HT-29 (cell line): Measurements from ENCODE around the gene GARIN5A. TPM values are rescaled to one million over a fixed set of nuclear protein-coding genes. Genes with fewer than 3 reads are reported as not detected.
A peak's percentile ranks its signal among the peaks of the same experiment; 100 is the strongest.
"Not testable (repeated sequence)": the region's sequence is repeated elsewhere in the genome, so short reads cannot be mapped to it uniquely, and the experiment has no call there.

Experiments used
- DNase-seq: peaks from one replicate; pipeline ENCODE4 v3.0.0-alpha.2; 2015; ENCODE audit warnings: low spot score
- total RNA-seq: library from RNA; depleted of rRNA; stranded (reverse); fragments of >200 nt; shearing (Covaris generic); gene quantifications from 2 replicates; pipeline ENCODE4 v1.2.3, GENCODE V29; 2014

Gene GARIN5A
- total RNA-seq, 1 experiment from 2014 or later = 6.5 TPM

GRCh38 chr19:50465000-50465399 lies 11.6 kb downstream of the GARIN5A start:
- DNase-seq = no peak

- DNase-seq = no peak
These were observed 12.3 kb downstream of the GARIN5A start for GRCh38 chr19:50464348-50464747.

- DNase-seq = no peak
These were observed 13.7 kb downstream of the GARIN5A start for GRCh38 chr19:50462970-50463369.

GRCh38 chr19:50461066-50461875 lies 15.4 kb downstream of the GARIN5A start:
- peak; percentile 94 for DNase-seq

GRCh38 chr19:50460161-50460765 lies 16.4 kb downstream of the GARIN5A start:
- no peak for DNase-seq

GRCh38 chr19:50459638-50460037 lies 17.0 kb downstream of the GARIN5A start:
- no peak for DNase-seq

GRCh38 chr19:50459067-50459456 lies 17.6 kb downstream of the GARIN5A start:
- DNase-seq = no peak

GRCh38 chr19:50458396-50459066 lies 18.1 kb downstream of the GARIN5A start:
- no peak for DNase-seq

GRCh38 chr19:50457300-50457699 lies 19.3 kb downstream of the GARIN5A start:
- DNase-seq = no peak

GRCh38 chr19:50455992-50456391 lies 20.7 kb downstream of the GARIN5A start:
- no peak for DNase-seq

- no peak for DNase-seq
These were observed 23.4 kb downstream of the GARIN5A start for GRCh38 chr19:50453243-50453642.

GRCh38 chr19:50451223-50451534 lies 25.5 kb downstream of the GARIN5A start:
- no peak for DNase-seq

- DNase-seq = no peak
These were observed 26.1 kb downstream of the GARIN5A start for GRCh38 chr19:50450369-50451222.

GRCh38 chr19:50449236-50449899 lies 27.3 kb downstream of the GARIN5A start:
- peak; percentile 31 for DNase-seq

- no peak for DNase-seq
These were observed 28.9 kb downstream of the GARIN5A start for GRCh38 chr19:50447750-50448149.

GRCh38 chr19:50447053-50447452 lies 29.6 kb downstream of the GARIN5A start:
- no peak for DNase-seq

- DNase-seq = no peak
These were observed 32.6 kb downstream of the GARIN5A start for GRCh38 chr19:50444059-50444458.

- DNase-seq = not testable (repeated sequence)
These were observed 37.5 kb downstream of the GARIN5A start for GRCh38 chr19:50439130-50439529.

- no peak for DNase-seq
These were observed 38.7 kb downstream of the GARIN5A start for GRCh38 chr19:50437862-50438449.

- no peak for DNase-seq
These were observed 41.0 kb downstream of the GARIN5A start for GRCh38 chr19:50435627-50436026.

- DNase-seq = no peak
These were observed 41.4 kb downstream of the GARIN5A start for GRCh38 chr19:50435221-50435620.
